Germinal center (tissue), 1 donor: ENCODE data around the gene SH3RF3.

Experiments
- DNase-seq: peaks from one replicate; pipeline ENCODE4 v3.0.0; 2012; ENCODE audit warnings: mixed read lengths, low spot score

Gene SH3RF3

GRCh38 chr2:109340381-109340780 lies 211.4 kb downstream of the SH3RF3 start:
- DNase-seq = no peak

GRCh38 chr2:109341355-109342255 lies 212.6 kb downstream of the SH3RF3 start:
- DNase-seq = no peak

DNA sequence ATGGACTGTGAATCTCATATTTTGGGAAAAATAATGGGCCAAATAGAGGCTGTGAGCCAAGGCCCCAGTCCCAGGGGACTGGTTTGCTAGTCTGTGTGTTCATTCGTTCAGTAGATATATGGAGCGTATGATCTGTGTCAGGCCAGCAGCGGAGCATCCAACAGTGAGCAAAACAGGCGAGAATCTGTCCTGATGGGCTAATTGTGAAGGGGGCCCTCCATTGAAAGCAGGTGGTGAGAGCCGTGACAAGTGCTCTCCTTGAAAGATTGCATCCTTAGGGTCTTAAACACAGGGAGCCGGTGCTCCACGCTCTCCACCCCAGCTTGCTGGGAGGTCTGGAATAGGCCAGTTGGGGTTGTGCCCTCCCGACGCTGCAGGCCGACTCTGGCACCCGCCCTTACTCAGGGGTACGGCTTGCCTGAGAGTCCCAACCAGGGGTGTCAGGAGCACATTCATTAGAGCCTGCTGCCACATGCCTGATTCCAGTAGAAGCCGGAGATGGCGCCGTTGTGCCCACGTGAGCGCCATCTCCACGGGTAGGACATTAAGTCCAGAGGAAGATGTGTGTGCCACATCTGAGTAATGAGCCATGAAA lies 213.3 kb downstream of the SH3RF3 start:
- DNase-seq = no peak

- no peak for DNase-seq
Observed at GRCh38 chr2:109342930-109343329, 213.9 kb downstream of the SH3RF3 start.

DNA sequence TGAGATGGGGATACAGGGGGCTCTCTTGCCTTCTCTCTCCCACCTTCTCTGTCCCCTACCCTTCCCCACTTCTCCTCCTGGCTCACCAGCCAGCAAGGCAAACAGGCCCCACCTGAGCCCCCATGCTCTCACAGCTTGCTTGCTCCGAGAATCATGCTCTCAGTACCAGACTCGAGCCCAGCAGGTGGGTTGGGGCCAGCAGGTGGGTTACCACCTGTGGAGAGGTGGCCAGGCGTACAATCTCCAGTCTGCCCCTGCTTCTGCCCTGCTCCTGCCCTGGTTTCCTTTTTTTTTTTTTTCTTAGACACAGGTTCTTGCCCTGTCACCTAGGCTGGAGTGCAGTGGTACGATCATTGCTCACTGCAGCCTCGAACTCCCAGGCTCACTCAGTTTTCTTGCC lies 214.5 kb downstream of the SH3RF3 start:
- DNase-seq = no peak

DNA sequence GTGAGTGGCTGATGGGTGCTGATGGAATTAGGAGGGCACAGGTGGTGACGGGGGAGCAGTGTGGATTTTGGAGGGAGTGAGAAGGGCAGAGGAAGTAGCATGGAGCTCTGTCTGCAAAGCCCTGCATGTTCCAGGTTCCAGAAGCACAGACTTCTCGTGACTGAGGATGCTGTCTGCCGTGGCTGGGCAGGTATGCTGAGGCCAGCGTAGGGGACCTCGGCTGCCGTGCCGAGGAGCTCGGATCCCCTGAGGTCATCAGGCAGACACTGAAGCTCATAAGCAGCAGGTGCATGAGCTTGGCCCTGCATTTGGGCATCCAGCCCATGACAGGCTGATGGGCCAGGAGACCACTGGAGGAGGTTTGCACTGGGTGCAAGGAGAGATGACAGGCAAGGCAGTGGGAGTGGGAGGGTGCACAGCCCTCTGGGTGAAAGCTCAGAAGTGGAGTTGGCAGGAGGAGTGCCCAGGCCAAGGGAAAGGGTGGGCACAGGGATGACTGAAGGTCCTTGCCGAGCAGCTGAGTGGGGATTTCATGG lies 215.3 kb downstream of the SH3RF3 start:
- no peak for DNase-seq

DNA sequence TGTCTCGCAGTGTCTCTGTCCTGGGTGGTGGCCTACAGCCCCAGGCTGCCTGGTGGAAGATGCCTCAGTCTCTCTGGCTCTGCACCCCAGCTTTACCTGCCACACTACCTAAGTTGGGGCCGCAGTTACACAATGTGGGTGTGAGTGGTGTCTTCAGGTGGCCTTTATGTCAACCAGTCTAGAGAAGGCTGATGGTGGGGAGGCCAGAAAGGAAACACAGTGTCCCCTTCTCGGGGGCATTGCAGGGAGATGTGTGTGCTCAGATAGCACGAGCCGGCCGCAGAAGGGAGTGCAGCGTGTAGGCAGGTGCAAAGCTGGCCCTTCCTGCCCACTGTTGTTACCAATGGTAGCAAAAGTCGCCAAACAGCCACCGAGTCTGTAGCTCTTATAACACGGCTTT lies 216.1 kb downstream of the SH3RF3 start:
- DNase-seq = no peak

GRCh38 chr2:109345653-109346480 lies 216.9 kb downstream of the SH3RF3 start:
- DNase-seq = no peak

- no peak for DNase-seq
Observed at GRCh38 chr2:109346601-109347228, 217.7 kb downstream of the SH3RF3 start.

- no peak for DNase-seq
Observed at GRCh38 chr2:109347626-109348025, 218.6 kb downstream of the SH3RF3 start.

- no peak for DNase-seq
Observed at GRCh38 chr2:109348190-109348589, 219.2 kb downstream of the SH3RF3 start.

DNA sequence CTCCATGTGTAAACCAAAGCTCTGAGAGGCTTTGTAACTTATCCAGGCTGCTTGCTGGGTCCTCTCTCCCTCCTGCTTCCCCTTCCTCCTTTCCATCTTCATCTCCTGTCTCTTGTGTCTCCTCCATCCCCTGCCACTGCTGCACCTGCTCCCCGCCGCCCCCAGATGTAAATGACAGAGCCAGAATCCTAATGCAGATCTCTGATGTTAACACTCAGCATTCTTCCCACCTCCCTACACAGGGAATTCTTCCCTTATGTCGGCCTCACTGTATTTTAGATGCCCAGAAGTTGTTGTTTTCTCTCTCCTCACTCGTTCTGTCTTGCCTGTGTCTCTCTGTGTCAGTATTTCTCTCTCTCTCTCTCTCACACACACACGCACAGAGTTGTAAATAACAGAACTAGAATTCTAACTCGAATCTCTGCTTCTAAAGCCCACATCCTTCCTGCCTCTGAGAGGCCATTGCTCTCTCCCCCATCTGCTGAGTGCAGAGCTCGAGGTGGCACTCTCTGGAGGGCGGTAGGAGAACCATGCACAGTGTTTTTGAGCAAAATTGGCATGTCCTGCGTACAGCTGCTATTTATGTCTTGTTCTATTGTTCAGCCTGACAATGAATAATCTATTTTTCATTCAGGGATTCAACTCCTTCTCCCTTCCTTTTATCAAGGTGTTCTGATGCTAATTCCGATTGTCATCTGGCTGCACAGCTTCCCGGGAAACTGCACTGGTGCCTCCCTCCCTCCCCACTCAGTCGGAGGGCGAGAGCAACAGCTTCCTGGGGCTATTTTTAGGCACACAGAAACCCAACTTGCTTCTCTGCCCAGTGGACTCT lies 219.9 kb downstream of the SH3RF3 start:
- DNase-seq = no peak

- no peak for DNase-seq
Observed at GRCh38 chr2:109349503-109350465, 220.8 kb downstream of the SH3RF3 start.

- DNase-seq = no peak
Observed at GRCh38 chr2:109350526-109350925, 221.5 kb downstream of the SH3RF3 start.

DNA sequence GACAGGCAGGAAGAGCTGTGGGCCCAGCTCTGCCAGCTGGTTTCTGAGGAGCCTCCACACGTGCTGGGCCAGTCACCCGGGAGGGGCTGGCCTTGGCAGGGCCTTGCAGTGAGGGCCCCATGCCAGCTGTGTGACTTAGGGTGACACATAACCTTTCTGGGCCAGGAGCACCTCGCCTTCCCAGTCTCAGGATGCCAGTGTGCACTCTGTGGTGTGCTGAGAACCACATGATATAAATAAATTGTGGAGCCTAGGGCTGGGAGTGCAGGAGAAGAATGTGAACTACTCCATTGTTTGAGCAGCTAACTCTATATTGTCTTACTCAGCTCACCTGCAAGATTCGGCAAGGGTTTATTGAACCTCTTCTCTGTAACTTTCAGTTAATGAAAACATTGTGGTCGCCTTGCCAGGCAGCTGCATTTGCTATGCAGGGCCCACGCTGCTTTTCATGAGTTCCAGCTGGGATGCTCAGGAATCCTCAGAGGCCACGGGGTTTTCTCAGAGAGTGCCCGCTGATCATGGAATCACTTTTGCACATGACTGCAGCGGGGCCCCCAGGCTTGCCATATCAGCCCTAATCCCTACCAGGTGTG lies 222.3 kb downstream of the SH3RF3 start:
- no peak for DNase-seq

DNA sequence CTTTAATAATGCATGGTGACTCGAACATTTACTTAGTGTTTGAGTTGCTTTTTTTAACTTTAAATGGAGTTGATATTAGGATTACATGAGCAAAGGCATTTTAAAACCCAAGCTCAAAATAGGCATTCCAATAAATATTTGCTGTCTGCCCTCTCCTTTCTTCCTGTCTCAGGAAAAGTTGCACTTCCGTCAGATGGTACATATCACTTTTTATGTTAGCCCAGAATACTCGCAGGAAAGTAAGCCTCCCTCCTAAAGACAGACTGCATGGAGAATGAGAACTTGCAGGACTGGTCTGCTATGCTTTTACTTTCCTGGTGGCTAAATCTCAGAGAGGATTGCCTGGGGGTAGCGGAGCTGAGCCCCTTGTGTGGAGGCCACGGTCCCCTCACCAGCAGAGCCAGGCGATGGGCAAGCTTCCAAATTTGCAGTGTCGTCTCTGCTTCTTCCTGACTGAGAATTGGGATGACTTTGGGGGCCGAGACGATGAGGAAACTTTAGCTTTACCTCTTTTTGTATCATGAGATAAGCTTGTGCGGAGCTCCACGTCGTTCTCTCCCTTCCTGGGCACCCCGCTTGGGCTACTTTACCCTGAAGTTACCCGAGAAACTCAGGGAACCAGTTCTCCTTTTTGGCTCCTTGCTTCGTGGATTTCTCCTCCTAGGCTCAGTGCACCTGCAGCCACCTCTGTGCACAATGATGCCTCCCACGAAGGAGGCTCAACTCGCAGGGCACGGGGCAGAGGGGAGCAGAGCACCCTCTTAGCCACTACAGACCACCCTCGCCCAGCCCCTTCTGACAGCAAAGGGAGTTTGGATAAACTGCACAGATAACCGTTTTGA lies 223.3 kb downstream of the SH3RF3 start:
- no peak for DNase-seq

- no peak for DNase-seq
Observed at GRCh38 chr2:109352898-109353689, 224.1 kb downstream of the SH3RF3 start.
